Measurements from ENCODE around the gene CLK2. TPM values are rescaled to one million over a fixed set of nuclear protein-coding genes. Genes with fewer than 3 reads are reported as not detected.

The CLK2 gene
- total RNA-seq (2014; rRNA removed; shearing (Covaris generic)) (40.4 and 54.6 TPM in 2 replicates), polyA plus RNA-seq (2016; fragmentation: Nextera tagmentation; extraction: Ambion mirVana) (23.9 and 27.2 TPM in 2 replicates)
- long read RNA-seq, partial matches to known transcripts, result 0 of 2 reads
- long read RNA-seq, other reads (novel, unspliced or antisense), result 1 of 2 reads

- peaks cover 25% of the 10 kb centered on the region for H3K36me3 ChIP-seq (ENCODE audit: insufficient read depth)
- peak within 1 kb of the TSS; percentile 91 for H3K27ac ChIP-seq (ENCODE audit: low read depth)
- H3K27me3 ChIP-seq (ENCODE audit: insufficient read depth), result no peaks in the 10 kb centered on the region
- peaks cover 28% of the 10 kb centered on the region for H3K4me1 ChIP-seq (ENCODE audit: insufficient read depth)
- peak within 1 kb of the TSS; percentile 90 for H3K4me3 ChIP-seq
- H3K4me1 Mint-ChIP-seq, result peaks cover 32% of the 10 kb centered on the region
- H3K36me3 Mint-ChIP-seq (ENCODE audit: low read depth), result peaks cover 42% of the 10 kb centered on the region
- H3K79me2 ChIP-seq (replicated peaks; ENCODE audit: insufficient read depth), result peaks cover 34% of the 10 kb centered on the region
- peak; percentile 79 for ATAC-seq
- peaks cover 22% of the 10 kb centered on the region for H3K27me3 Mint-ChIP-seq (ENCODE audit: insufficient read depth, low read depth, poor library complexity)
- peak; percentile 98 for DNase-seq (ENCODE audit: low spot score)
- peak within 1 kb of the TSS; percentile 90 for H2AFZ ChIP-seq
- H3K9me3 Mint-ChIP-seq, result no peaks in the 10 kb centered on the region; the same call in 2 of the 3 replicates
- peak within 1 kb of the TSS; percentile 88 for H3K4me2 ChIP-seq
- H3F3A ChIP-seq (replicated peaks; ENCODE audit: low read depth), result peaks cover 39% of the 10 kb centered on the region
- peak within 1 kb of the TSS; percentile 98 for H3K4me3 Mint-ChIP-seq
- peaks cover 16% of the 10 kb centered on the region for H4K20me1 ChIP-seq (replicated peaks; ENCODE audit: insufficient read depth)
- H3K27ac Mint-ChIP-seq, result peak within 1 kb of the TSS; percentile 95
- H3K9me2 ChIP-seq (ENCODE audit: insufficient read depth), result no peaks in the 10 kb centered on the region
- TF ChIP-seq EZH2 (IDR thresholded peaks at IDR 0.05; ENCODE audit: low read depth, unreplicated experiment) (no peak), POLR2AphosphoS5 (IDR thresholded peaks at IDR 0.05; ENCODE audit: low read depth) (peak; percentile 88), ETS1 (IDR thresholded peaks at IDR 0.05) (peak; percentile 76; the same call in 1 of the 2 replicates)
These were observed at the start of gene CLK2 for GRCh38 chr1:155273343-155274245. Gene CLK2, minus strand, starts transcription at chr1:155273504. Its CDS starts 2,527 bp downstream, at chr1:155270977.

- Histone ChIP-seq H3K36me3 (ENCODE audit: insufficient read depth) (peaks cover 24% of the 10 kb centered on the region), H4K20me1 (replicated peaks; ENCODE audit: insufficient read depth) (peaks cover 13% of the 10 kb centered on the region), H3K79me2 (replicated peaks; ENCODE audit: insufficient read depth) (0 out of 2 replicates have a peak, but pooled peaks cover 5% of the 10 kb centered on the region), H3K9me2 (ENCODE audit: insufficient read depth) (no peaks in the 10 kb centered on the region), H2AFZ (peak overlapping the region; percentile 38; the same call in 1 of the 2 replicates), H3K4me3 (peak overlapping the region; percentile 99), H3K27ac (ENCODE audit: low read depth) (no peak overlapping the region), H3K4me2 (peak overlapping the region; percentile 99), H3K27me3 (ENCODE audit: insufficient read depth) (peaks cover 7% of the 10 kb centered on the region), H3K4me1 (ENCODE audit: insufficient read depth) (peaks cover 28% of the 10 kb centered on the region), H3F3A (replicated peaks; ENCODE audit: low read depth) (peaks cover 48% of the 10 kb centered on the region)
- peak; percentile 32 for DNase-seq (ENCODE audit: low spot score)
- no peak overlapping the region for H3K27ac Mint-ChIP-seq
- no peaks in the 10 kb centered on the region for H3K9me3 Mint-ChIP-seq
- peaks cover 41% of the 10 kb centered on the region for H3K4me1 Mint-ChIP-seq
- ATAC-seq, result no peak
- H3K4me3 Mint-ChIP-seq, result peak overlapping the region; percentile 81
- H3K36me3 Mint-ChIP-seq (ENCODE audit: low read depth), result peaks cover 30% of the 10 kb centered on the region
- H3K27me3 Mint-ChIP-seq (ENCODE audit: insufficient read depth, low read depth, poor library complexity), result peaks cover 24% of the 10 kb centered on the region
- TF ChIP-seq JUNB (IDR thresholded peaks at IDR 0.05; ENCODE audit: unreplicated experiment) (no peak), CREB1 (CRISPR knock-in tag; IDR thresholded peaks at IDR 0.05; ENCODE audit: low read depth) (peak; percentile 52; the same call in 1 of the 2 replicates), ZNF462 (CRISPR knock-in tag; IDR thresholded peaks at IDR 0.05) (no peak), NANOG (IDR thresholded peaks at IDR 0.05; ENCODE audit: borderline replicate concordance) (no peak), EZH2 (IDR thresholded peaks at IDR 0.05; ENCODE audit: low read depth, unreplicated experiment) (no peak), REST (IDR thresholded peaks at IDR 0.05; ENCODE audit: unreplicated experiment) (no peak)
These were observed 49.3 kb upstream of the CLK2 start for GRCh38 chr1:155322571-155322952.
